ENCODE measurements around the gene CFAP77.

The CFAP77 gene

DNA sequence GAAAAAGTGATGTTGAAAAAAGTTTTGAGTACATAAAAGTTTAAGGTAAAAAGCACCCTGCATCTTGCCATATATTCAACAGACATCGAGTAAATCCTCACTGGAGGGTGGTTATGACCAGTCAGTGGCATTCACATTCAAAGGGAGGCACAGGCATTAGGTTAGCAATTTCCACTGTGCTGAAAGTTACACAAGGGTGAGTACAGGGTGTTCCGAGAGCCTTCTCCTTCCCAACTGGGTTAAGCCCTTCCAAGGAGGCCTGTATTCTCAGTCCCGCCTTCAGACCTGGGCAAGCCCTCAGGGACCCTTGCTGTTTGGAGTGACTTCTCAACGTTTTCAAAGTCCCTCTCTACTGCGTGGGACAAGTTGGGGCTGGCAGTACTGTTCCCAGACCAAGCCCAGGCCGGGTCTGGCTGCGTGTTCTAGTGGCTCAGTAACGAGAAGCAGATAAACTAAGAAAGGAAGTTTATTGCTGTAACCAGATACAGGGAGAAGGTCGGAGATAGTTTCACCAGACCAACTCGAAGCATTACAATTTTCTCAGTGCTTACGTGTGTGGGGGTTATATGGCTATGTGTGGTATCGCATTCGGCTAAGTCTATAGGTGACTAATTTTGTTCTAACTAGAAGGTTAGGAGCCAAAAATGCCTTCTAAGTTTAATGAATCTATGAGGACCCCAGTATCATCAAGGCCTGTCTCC lies 42.2 kb upstream of the CFAP77 start:
- no peak overlapping the region for H4K91ac ChIP-seq (ENCODE audit: low read length)
- no peak overlapping the region for H4K8ac ChIP-seq (ENCODE audit: low read length)
- no peak overlapping the region for H2BK5ac ChIP-seq (ENCODE audit: low read depth, low read length, poor library complexity, severe bottlenecking)
- no peaks in the 10 kb centered on the region for H3K79me1 ChIP-seq (replicated peaks; ENCODE audit: low read length, poor library complexity, severe bottlenecking)
- no peaks in the 10 kb centered on the region for H3K4me1 ChIP-seq (ENCODE audit: control insufficient read depth, insufficient read depth, low read depth, low read length)
- H3K27ac ChIP-seq (ENCODE audit: low read length, poor library complexity, severe bottlenecking) = no peak overlapping the region
- no peak overlapping the region for H2AK5ac ChIP-seq (ENCODE audit: low read length, severe bottlenecking)
- no peak overlapping the region for H3K23ac ChIP-seq (ENCODE audit: low read length in 2 of 2)
- no peak overlapping the region for H3K14ac ChIP-seq (ENCODE audit: low read length in 2 of 2)
- H3K27me3 ChIP-seq (ENCODE audit: control insufficient read depth in 1 of 2, insufficient read depth in 1 of 2, low read length in 2 of 2) = no peaks in the 10 kb centered on the region
- 47% methylated on average over 13 of the region's 13 CpGs for WGBS
- H3K36me3 ChIP-seq (ENCODE audit: control insufficient read depth in 1 of 2, insufficient read depth in 2 of 2, low read depth in 1 of 2, low read length in 2 of 2) = no peaks in the 10 kb centered on the region
- no peak overlapping the region for H2BK120ac ChIP-seq (ENCODE audit: low read depth, low read length)
- no peak overlapping the region for H2BK12ac ChIP-seq (ENCODE audit: low read length in 2 of 2)
- H3K4me2 ChIP-seq (ENCODE audit: low read length, poor library complexity, severe bottlenecking) = no peak overlapping the region
- DNase-seq = no peak
- no peak overlapping the region for H3K4me3 ChIP-seq (ENCODE audit: insufficient read depth in 1 of 2, low read depth in 1 of 2, low read length in 2 of 2)
- H3K18ac ChIP-seq (ENCODE audit: low read depth in 1 of 2, low read length in 2 of 2) = no peak overlapping the region
- no peaks in the 10 kb centered on the region for H3K9me3 ChIP-seq (ENCODE audit: control insufficient read depth, low read length)
- no peak overlapping the region for H2BK15ac ChIP-seq (ENCODE audit: low read depth, poor library complexity, severe bottlenecking)
- no peak overlapping the region for H2AFZ ChIP-seq (ENCODE audit: low read depth, low read length)
- H3K9ac ChIP-seq (ENCODE audit: low read length) = no peak overlapping the region
- H3K4ac ChIP-seq (ENCODE audit: low read depth in 1 of 2, low read length in 2 of 2) = no peak overlapping the region

GRCh38 chr9:132369421-132369820 lies 40.6 kb upstream of the CFAP77 start:
- Histone ChIP-seq H3K4me2 (ENCODE audit: low read length, poor library complexity, severe bottlenecking) (no peak overlapping the region), H3K14ac (ENCODE audit: low read length in 2 of 2) (no peak overlapping the region), H3K27me3 (ENCODE audit: control insufficient read depth in 1 of 2, insufficient read depth in 1 of 2, low read length in 2 of 2) (no peaks in the 10 kb centered on the region), H3K4ac (ENCODE audit: low read depth in 1 of 2, low read length in 2 of 2) (no peak overlapping the region), H3K27ac (ENCODE audit: low read length, poor library complexity, severe bottlenecking) (no peak overlapping the region), H3K79me1 (replicated peaks; ENCODE audit: low read length, poor library complexity, severe bottlenecking) (no peaks in the 10 kb centered on the region), H4K8ac (ENCODE audit: low read length) (no peak overlapping the region), H2BK15ac (ENCODE audit: low read depth, poor library complexity, severe bottlenecking) (no peak overlapping the region), H3K4me1 (ENCODE audit: control insufficient read depth, insufficient read depth, low read depth, low read length) (no peaks in the 10 kb centered on the region), H2AFZ (ENCODE audit: low read depth, low read length) (no peak overlapping the region), H2BK120ac (ENCODE audit: low read depth, low read length) (no peak overlapping the region), H3K9ac (ENCODE audit: low read length) (no peak overlapping the region), H3K18ac (ENCODE audit: low read depth in 1 of 2, low read length in 2 of 2) (no peak overlapping the region), H2BK5ac (ENCODE audit: low read depth, low read length, poor library complexity, severe bottlenecking) (no peak overlapping the region), H2BK12ac (ENCODE audit: low read length in 2 of 2) (no peak overlapping the region), H3K9me3 (ENCODE audit: control insufficient read depth, low read length) (no peaks in the 10 kb centered on the region), H3K23ac (ENCODE audit: low read length in 2 of 2) (no peak overlapping the region), H2AK5ac (ENCODE audit: low read length, severe bottlenecking) (no peak overlapping the region), H3K4me3 (ENCODE audit: insufficient read depth in 1 of 2, low read depth in 1 of 2, low read length in 2 of 2) (no peak overlapping the region), H3K36me3 (ENCODE audit: control insufficient read depth in 1 of 2, insufficient read depth in 2 of 2, low read depth in 1 of 2, low read length in 2 of 2) (no peaks in the 10 kb centered on the region), H4K91ac (ENCODE audit: low read length) (no peak overlapping the region)
- no peak for DNase-seq
- 98% methylated on average over 4 of the region's 4 CpGs for WGBS

DNA sequence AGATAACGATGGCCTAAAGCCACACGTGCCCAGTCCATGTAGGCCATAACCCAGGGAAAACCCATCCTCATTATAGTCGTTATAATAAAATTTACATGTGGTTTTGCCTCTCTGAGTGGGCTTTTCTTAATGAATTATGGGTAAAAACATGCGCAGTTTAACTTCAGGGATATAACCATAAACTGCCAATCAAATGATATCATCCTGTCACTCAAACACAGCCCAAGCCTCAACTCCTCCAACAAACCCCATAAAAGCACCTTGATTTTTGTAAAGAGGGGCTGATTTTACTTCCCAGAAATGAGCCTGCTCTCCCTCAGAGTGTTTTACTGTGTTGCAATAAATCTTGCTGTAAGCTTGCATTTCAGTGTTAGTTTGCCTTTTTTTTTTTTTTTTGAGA lies 39.4 kb upstream of the CFAP77 start:
- no peaks in the 10 kb centered on the region for H3K9me3 ChIP-seq (ENCODE audit: control insufficient read depth, low read length)
- H3K4ac ChIP-seq (ENCODE audit: low read depth in 1 of 2, low read length in 2 of 2) = no peak overlapping the region
- no peaks in the 10 kb centered on the region for H3K79me1 ChIP-seq (replicated peaks; ENCODE audit: low read length, poor library complexity, severe bottlenecking)
- H3K4me3 ChIP-seq (ENCODE audit: insufficient read depth in 1 of 2, low read depth in 1 of 2, low read length in 2 of 2) = no peak overlapping the region
- no peak overlapping the region for H2BK15ac ChIP-seq (ENCODE audit: low read depth, poor library complexity, severe bottlenecking)
- H2AFZ ChIP-seq (ENCODE audit: low read depth, low read length) = no peak overlapping the region
- H2AK5ac ChIP-seq (ENCODE audit: low read length, severe bottlenecking) = no peak overlapping the region
- H2BK5ac ChIP-seq (ENCODE audit: low read depth, low read length, poor library complexity, severe bottlenecking) = no peak overlapping the region
- H3K14ac ChIP-seq (ENCODE audit: low read length in 2 of 2) = no peak overlapping the region
- H2BK120ac ChIP-seq (ENCODE audit: low read depth, low read length) = no peak overlapping the region
- H3K36me3 ChIP-seq (ENCODE audit: control insufficient read depth in 1 of 2, insufficient read depth in 2 of 2, low read depth in 1 of 2, low read length in 2 of 2) = peaks cover 5 to 8% of the 10 kb centered on the region in 2 experiments
- H3K4me1 ChIP-seq (ENCODE audit: control insufficient read depth, insufficient read depth, low read depth, low read length) = no peaks in the 10 kb centered on the region
- no peak overlapping the region for H3K4me2 ChIP-seq (ENCODE audit: low read length, poor library complexity, severe bottlenecking)
- no peak overlapping the region for H3K18ac ChIP-seq (ENCODE audit: low read depth in 1 of 2, low read length in 2 of 2)
- no peaks in the 10 kb centered on the region for H3K27me3 ChIP-seq (ENCODE audit: control insufficient read depth in 1 of 2, insufficient read depth in 1 of 2, low read length in 2 of 2)
- no peak overlapping the region for H3K9ac ChIP-seq (ENCODE audit: low read length)
- no peak overlapping the region for H4K91ac ChIP-seq (ENCODE audit: low read length)
- DNase-seq = no peak
- no peak overlapping the region for H3K27ac ChIP-seq (ENCODE audit: low read length, poor library complexity, severe bottlenecking)
- H2BK12ac ChIP-seq (ENCODE audit: low read length in 2 of 2) = no peak overlapping the region
- H3K23ac ChIP-seq (ENCODE audit: low read length in 2 of 2) = no peak overlapping the region
- 87% methylated on average over 2 of the region's 4 CpGs for WGBS
- H4K8ac ChIP-seq (ENCODE audit: low read length) = no peak overlapping the region

DNA sequence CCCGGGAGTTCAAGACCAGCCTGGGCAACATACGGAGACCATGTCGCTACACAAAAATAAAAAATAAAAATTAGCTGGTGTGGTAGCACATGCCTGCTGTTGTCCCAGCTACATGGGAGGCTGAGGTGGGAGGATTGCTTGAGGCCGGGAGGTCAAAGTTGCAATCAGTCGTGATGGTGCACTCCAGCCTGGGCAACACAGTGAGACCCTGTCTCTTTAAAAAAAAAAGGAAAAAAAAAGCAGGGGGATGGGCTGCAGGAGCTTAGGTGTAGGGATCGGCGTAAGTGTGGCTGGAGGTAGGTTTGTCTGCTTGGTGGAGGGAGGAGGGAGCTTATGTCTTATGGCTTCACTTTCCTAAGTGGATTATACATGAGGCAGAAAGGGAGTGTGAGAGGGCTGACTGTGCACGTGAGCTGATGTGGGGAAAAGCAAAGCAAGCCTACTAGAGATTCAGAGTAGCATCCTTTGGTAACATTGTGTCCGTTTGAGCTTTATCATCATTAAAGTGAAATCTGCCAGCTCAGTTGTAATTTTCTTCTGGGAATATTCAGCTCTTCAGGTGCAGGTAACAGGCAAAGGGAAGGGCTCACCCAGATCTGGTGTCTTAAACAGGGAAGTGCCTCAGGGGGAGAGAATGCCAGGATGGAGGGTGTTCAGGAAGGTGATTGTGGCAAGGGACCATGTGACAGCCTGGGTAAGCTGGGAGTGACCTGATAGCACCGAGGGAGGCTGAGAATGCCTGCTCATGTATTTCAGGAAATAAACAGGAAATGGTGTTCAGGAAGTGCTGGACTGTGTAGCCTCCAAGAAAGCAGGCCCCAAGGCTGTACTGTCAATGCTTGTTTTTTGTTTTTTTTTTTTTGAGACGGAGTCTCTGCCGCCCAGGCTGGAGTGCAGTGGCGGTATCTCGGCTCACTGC lies 37.6 kb upstream of the CFAP77 start:
- H2BK5ac ChIP-seq (ENCODE audit: low read depth, low read length, poor library complexity, severe bottlenecking) = no peak overlapping the region
- no peak overlapping the region for H3K27ac ChIP-seq (ENCODE audit: low read length, poor library complexity, severe bottlenecking)
- H3K4ac ChIP-seq (ENCODE audit: low read depth in 1 of 2, low read length in 2 of 2) = peak overlapping the region; percentile 12 to 77
- H2BK12ac ChIP-seq (ENCODE audit: low read length in 2 of 2) = no peak overlapping the region
- no peak overlapping the region for H3K14ac ChIP-seq (ENCODE audit: low read length in 2 of 2)
- H3K4me1 ChIP-seq (ENCODE audit: control insufficient read depth, insufficient read depth, low read depth, low read length) = no peaks in the 10 kb centered on the region
- H3K9ac ChIP-seq (ENCODE audit: low read length) = no peak overlapping the region
- no peak overlapping the region for H3K23ac ChIP-seq (ENCODE audit: low read length in 2 of 2)
- H2AFZ ChIP-seq (ENCODE audit: low read depth, low read length) = peak overlapping the region; percentile 70
- H4K8ac ChIP-seq (ENCODE audit: low read length) = peak overlapping the region; percentile 91
- H2BK120ac ChIP-seq (ENCODE audit: low read depth, low read length) = no peak overlapping the region
- 72% methylated on average over 14 of the region's 14 CpGs for WGBS
- DNase-seq = peak; percentile 52
- peak overlapping the region; percentile 63 to 83 for H3K18ac ChIP-seq (ENCODE audit: low read depth in 1 of 2, low read length in 2 of 2)
- no peaks in the 10 kb centered on the region for H3K9me3 ChIP-seq (ENCODE audit: control insufficient read depth, low read length)
- H3K79me1 ChIP-seq (replicated peaks; ENCODE audit: low read length, poor library complexity, severe bottlenecking) = no peaks in the 10 kb centered on the region
- no peaks in the 10 kb centered on the region for H3K27me3 ChIP-seq (ENCODE audit: control insufficient read depth in 1 of 2, insufficient read depth in 1 of 2, low read length in 2 of 2)
- no peak overlapping the region for H3K4me3 ChIP-seq (ENCODE audit: insufficient read depth in 1 of 2, low read depth in 1 of 2, low read length in 2 of 2)
- H3K36me3 ChIP-seq (ENCODE audit: control insufficient read depth in 1 of 2, insufficient read depth in 2 of 2, low read depth in 1 of 2, low read length in 2 of 2) = peaks cover 18 to 26% of the 10 kb centered on the region in 2 experiments
- no peak overlapping the region for H2BK15ac ChIP-seq (ENCODE audit: low read depth, poor library complexity, severe bottlenecking)
- H2AK5ac ChIP-seq (ENCODE audit: low read length, severe bottlenecking) = no peak overlapping the region
- H3K4me2 ChIP-seq (ENCODE audit: low read length, poor library complexity, severe bottlenecking) = no peak overlapping the region
- peak overlapping the region; percentile 18 for H4K91ac ChIP-seq (ENCODE audit: low read length)
